MM.1S (cell line): ENCODE measurements around the gene ZNF853.

Source experiments
- EZH2 ChIP-seq: fragments of 300-600 bp; sonication (generic); optimal IDR thresholded peaks from 2 replicates; pipeline ENCODE3; 2017; ENCODE audit warnings: low read depth, mild to moderate bottlenecking, antibody characterized with exemption, low read length, mixed read lengths
- EZH2phosphoT487 ChIP-seq: fragments of 300-600 bp; sonication (generic); IDR thresholded peaks from 2 replicates; pipeline ENCODE4 v1.6.1; 2018; ENCODE audit warnings: antibody characterized with exemption, low read length
- TF ChIP-seq, protein P1 (sequence below): fragments of 300-600 bp; sonication (generic); IDR thresholded peaks from 2 replicates; pipeline ENCODE4 v1.5.1; 2016; ENCODE audit warnings: antibody characterized with exemption, low read length, mixed read lengths

DNA sequence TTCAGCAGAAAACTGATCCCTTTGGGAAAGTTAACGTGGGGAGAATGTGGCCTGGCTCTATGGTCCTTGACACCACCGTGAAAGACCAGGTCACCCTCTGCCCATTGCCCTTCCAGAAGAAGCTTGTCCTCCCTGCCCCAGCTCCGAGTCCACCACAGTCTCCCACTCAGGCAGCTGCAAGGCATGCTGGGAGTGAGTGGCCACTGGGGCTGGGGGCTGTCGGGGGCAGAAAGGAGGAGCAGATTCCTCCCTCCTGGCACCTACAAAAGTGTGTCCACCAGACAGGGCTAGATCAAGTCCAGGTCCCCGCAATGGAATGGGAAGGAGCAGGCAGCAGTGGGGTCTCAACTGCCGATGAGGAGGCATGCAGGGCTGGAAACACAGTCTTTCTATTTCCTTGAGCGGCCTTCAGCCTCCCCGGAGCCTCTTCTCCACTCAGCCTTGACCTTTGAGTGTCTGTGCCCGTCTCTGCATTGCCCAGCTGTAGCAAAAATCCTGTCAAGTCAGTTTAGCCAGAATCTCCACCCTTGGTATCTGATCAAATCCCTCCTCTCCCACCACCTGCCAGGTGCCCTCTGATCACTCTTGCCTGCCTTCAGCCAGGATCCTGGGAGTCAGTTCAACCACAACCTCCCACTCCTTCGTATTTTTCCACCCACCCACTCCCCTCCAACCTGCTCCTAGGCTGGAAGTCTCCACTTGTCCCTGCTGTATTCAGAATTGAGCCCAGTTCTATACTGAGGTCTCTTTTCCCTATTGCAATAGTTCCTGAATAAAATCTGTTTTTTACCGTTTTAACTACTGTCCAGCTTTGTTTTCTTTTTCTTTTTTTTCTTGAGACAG is 14.8 kb downstream of the ZNF853 start:
- TF ChIP-seq, protein P1, sequence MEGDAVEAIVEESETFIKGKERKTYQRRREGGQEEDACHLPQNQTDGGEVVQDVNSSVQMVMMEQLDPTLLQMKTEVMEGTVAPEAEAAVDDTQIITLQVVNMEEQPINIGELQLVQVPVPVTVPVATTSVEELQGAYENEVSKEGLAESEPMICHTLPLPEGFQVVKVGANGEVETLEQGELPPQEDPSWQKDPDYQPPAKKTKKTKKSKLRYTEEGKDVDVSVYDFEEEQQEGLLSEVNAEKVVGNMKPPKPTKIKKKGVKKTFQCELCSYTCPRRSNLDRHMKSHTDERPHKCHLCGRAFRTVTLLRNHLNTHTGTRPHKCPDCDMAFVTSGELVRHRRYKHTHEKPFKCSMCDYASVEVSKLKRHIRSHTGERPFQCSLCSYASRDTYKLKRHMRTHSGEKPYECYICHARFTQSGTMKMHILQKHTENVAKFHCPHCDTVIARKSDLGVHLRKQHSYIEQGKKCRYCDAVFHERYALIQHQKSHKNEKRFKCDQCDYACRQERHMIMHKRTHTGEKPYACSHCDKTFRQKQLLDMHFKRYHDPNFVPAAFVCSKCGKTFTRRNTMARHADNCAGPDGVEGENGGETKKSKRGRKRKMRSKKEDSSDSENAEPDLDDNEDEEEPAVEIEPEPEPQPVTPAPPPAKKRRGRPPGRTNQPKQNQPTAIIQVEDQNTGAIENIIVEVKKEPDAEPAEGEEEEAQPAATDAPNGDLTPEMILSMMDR: no peak
- TF ChIP-seq EZH2: no peak
- no peak for TF ChIP-seq EZH2phosphoT487
